Measurements from ENCODE around the gene ATF6.

DNA sequence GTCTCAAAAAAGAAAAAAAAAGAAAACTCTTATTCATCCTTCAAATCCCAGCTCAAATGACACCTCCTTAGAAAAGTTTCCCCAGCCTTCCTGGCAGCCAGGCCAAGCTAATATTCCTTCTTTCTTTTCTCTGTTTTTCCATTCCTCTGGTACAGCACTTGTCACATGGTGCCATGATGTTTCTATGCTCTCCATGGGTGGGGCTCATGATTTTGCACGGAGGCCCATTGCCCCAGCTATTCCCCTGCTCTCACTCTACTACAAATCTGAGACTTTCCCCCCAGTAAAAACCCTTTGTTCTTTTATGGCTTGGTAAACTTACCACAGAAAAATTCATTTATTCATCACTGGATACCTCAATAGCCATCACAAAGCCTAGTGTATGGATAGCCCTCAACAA lies 231.0 kb downstream of the ATF6 start:
- TF ChIP-seq TEAD4 (CRISPR knock-in tag; IDR thresholded peaks at IDR 0.05): no peak
- TF ChIP-seq, protein P1, sequence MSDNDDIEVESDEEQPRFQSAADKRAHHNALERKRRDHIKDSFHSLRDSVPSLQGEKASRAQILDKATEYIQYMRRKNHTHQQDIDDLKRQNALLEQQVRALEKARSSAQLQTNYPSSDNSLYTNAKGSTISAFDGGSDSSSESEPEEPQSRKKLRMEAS (CRISPR knock-in tag; IDR thresholded peaks at IDR 0.05): no peak
- no peak for TF ChIP-seq CTCF (IDR thresholded peaks at IDR 0.05)
- TF ChIP-seq KAT7 (CRISPR knock-in tag; IDR thresholded peaks at IDR 0.05; ENCODE audit: borderline replicate concordance): no peak
- no peak for TF ChIP-seq SMAD3 (CRISPR knock-in tag; IDR thresholded peaks at IDR 0.05; ENCODE audit: borderline replicate concordance)
- TF ChIP-seq IRF1 (CRISPR knock-in tag; IDR thresholded peaks at IDR 0.05): no peak
- TF ChIP-seq, protein P2, sequence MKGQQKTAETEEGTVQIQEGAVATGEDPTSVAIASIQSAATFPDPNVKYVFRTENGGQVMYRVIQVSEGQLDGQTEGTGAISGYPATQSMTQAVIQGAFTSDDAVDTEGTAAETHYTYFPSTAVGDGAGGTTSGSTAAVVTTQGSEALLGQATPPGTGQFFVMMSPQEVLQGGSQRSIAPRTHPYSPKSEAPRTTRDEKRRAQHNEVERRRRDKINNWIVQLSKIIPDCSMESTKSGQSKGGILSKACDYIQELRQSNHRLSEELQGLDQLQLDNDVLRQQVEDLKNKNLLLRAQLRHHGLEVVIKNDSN (CRISPR knock-in tag; IDR thresholded peaks at IDR 0.05): no peak
- TF ChIP-seq SP1 (CRISPR knock-in tag; conservative IDR thresholded peaks at IDR 0.05): no peak

Measured in WTC11 (cell line).